Measurements from ENCODE around the gene PAEP. TPM values are rescaled to one million over a fixed set of nuclear protein-coding genes. Genes with fewer than 3 reads are reported as not detected.

Gene PAEP
- total RNA-seq, 1 donor, result not detected

GRCh38 chr9:135522137-135522877, 39.2 kb upstream of the PAEP start:
- no peak for TF ChIP-seq CTCF (IDR thresholded peaks at IDR 0.05; ENCODE audit: insufficient read depth, low read length)
- H3K4me3 ChIP-seq (ENCODE audit: low read depth, low read length), result no peak overlapping the region
- no peak for DNase-seq (ENCODE audit: low read depth)

- TF ChIP-seq CTCF (IDR thresholded peaks at IDR 0.05; ENCODE audit: insufficient read depth, low read length), result no peak
- H3K4me3 ChIP-seq (ENCODE audit: low read depth, low read length), result no peak overlapping the region
- no peak for DNase-seq (ENCODE audit: low read depth)
Measured at GRCh38 chr9:135522931-135523330, 38.6 kb upstream of the PAEP start.

GRCh38 chr9:135523521-135524129, 37.9 kb upstream of the PAEP start:
- no peak for TF ChIP-seq CTCF (IDR thresholded peaks at IDR 0.05; ENCODE audit: insufficient read depth, low read length)
- H3K4me3 ChIP-seq (ENCODE audit: low read depth, low read length), result no peak overlapping the region
- no peak for DNase-seq (ENCODE audit: low read depth)

GRCh38 chr9:135524130-135524861, 37.3 kb upstream of the PAEP start:
- DNase-seq (ENCODE audit: low read depth), result no peak
- TF ChIP-seq CTCF (IDR thresholded peaks at IDR 0.05; ENCODE audit: insufficient read depth, low read length), result no peak
- no peak overlapping the region for H3K4me3 ChIP-seq (ENCODE audit: low read depth, low read length)

GRCh38 chr9:135525241-135526088, 36.1 kb upstream of the PAEP start:
- no peak for TF ChIP-seq CTCF (IDR thresholded peaks at IDR 0.05; ENCODE audit: insufficient read depth, low read length)
- no peak overlapping the region for H3K4me3 ChIP-seq (ENCODE audit: low read depth, low read length)
- no peak for DNase-seq (ENCODE audit: low read depth)

- no peak for TF ChIP-seq CTCF (IDR thresholded peaks at IDR 0.05; ENCODE audit: insufficient read depth, low read length)
- DNase-seq (ENCODE audit: low read depth), result no peak
Measured at GRCh38 chr9:135526089-135526729, 35.3 kb upstream of the PAEP start.

More at GRCh38 chr9:135526089-135526729, 35.3 kb upstream of the PAEP start:
- H3K4me3 ChIP-seq (ENCODE audit: low read depth, low read length), result no peak overlapping the region
